GM11168 (cell line): ENCODE results near the gene ADSL.
"Not testable (repeated sequence)": the region's sequence is repeated elsewhere in the genome, so short reads cannot be mapped to it uniquely, and the experiment has no call there.

Experiments used
- in situ Hi-C: fragments of 300-500 bp; cut with MboI; formaldehyde crosslinking; loops from one replicate; pipeline ENCODE4 v1.12.0; 2022; ENCODE audit warnings: low sequenced_read_pairs; ENCODE audit not compliant: unreplicated experiment

The ADSL gene

GRCh38 chr22:40346185-40347118, at the start of gene ADSL:
TSS of gene ADSL (plus strand) at chr22:40346500. CDS start at chr22:40346559, 59 bp downstream.
- in situ Hi-C loops = no loop called here

GRCh38 chr22:40300316-40300715, 46.0 kb upstream of the ADSL start:
- in situ Hi-C loops = no loop called here

GRCh38 chr22:40300884-40301672, 45.2 kb upstream of the ADSL start:
- in situ Hi-C loops = no loop called here

DNA sequence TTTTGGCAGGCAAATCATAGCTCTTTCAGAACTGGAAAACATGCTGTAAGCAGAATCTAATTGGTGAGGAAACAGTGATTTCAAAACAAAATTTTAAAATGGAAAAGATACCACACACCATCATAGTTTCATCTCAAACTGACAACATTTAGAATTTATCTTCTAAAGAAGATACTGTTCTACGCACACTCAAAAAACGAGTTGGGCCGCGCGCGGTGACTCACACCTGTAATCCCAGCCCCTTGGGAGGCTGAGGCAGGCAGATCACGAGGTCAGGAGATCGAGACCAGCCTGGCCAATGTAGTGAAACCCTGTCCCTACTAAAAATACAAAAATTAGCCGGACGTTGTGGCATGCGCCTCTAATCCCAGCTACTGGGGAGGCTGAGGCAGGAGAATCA, 44.2 kb upstream of the ADSL start:
- in situ Hi-C loops = no loop called here

DNA sequence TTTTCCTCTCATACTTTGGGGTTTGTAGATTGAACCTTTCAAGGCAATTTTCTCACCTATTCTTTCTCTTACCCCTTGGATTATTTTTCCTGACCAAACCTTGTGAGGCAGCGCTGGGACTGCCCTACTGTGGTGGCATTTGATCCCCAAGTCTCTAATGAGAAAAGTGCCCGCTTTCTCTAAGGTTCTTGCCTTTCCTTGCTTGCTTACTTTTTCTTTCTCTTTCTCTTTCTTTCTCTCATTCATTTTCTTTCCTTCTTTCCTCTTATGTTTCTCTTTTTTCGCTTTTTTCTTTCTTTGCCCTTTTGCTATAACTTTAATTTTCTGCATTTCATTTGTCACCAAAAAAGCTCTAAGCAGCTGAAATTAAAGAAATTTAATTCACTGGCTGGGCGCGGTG, 40.7 kb upstream of the ADSL start:
- in situ Hi-C loops = no loop called here

GRCh38 chr22:40308999-40309573, 37.2 kb upstream of the ADSL start:
- in situ Hi-C loops = no loop called here

GRCh38 chr22:40309631-40310030, 36.7 kb upstream of the ADSL start:
- in situ Hi-C loops = no loop called here

DNA sequence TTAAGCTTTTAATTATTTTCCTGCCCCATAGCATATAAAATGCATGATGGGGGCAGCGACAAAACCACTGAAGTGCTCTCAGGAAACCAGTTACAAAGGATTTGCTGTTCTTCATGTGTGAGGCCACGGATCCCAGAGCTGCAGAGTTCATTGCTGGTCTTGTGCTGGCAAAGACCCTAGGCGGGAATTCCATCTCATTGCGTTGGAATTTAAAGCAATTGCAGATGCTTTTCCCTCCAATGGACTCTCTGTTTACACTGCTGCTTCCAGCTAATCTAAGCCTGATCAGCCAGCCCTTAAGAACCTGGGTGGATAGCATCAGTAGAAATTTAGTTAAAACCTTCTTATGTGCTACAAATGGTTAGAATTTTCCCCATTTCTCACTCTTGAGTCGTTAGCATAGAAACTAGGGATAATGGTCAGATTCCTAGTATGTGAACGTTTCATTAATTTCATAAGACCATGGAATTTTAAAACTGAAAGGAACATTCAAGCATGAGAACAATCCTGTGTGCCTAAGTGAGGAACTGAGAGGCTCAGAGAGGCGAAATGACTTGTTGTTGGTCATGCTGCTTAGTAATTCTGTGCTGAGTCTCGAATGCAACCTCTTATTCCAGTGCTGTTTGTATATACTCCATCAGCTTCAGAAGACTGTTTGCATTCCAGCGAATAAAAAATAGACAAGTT, 36.1 kb upstream of the ADSL start:
- in situ Hi-C loops = no loop called here

DNA sequence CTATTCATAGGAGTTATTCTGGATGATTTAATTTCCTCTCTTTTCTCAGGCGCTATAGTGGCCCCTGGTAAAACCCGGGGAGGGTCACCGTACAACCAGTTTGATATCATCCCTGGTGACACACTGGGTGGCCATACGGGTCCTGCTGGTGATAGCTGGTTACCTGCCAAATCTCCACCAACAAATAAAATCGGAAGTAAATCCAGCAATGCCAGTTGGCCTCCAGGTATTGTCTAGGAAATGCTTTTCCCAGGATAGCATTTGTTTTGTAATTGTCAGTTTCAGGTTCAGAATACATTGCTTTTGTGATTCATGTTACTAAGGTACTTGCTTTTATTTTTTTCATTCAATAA, 35.6 kb upstream of the ADSL start:
- in situ Hi-C loops = no loop called here

DNA sequence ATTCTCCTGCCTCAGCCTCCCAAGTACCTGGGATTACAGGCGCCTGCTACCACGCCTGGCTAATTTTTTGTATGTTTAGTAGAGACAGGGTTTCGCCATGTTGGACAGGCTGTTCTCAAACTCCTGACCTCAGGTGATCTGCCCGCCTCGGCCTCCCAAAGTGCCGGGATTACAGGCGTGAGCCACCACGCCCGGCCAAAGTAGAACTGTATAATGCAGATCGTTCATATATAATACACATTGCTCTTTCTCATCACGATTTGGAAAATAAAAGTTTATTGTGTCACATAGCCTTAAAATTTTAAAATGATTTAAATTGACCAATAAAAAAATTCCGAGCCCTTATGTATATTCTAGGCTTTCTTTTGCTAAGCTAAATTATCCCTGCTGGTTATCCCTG, 34.7 kb upstream of the ADSL start:
- in situ Hi-C loops = not testable (repeated sequence)

GRCh38 chr22:40312050-40312449, 34.2 kb upstream of the ADSL start:
- in situ Hi-C loops = no loop called here

GRCh38 chr22:40313007-40313406, 33.3 kb upstream of the ADSL start:
- in situ Hi-C loops = no loop called here

DNA sequence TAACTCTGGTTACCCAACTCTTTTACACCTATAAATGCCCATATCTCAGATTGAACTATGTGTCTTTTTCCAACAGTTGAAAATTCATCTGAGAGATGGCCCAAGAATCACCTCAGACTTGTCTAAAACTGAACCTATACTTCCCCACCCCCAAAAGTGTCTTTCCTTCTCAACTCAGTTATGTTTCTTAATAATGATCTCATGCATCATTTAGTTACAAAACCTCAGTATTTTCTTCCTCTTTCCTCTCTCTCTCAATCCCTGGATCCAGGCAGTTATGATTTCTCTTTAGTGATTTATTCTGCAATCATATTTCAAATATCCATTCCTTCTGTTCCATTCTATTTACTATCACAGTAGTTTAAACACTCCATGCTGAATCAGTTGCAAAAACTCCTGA, 32.3 kb upstream of the ADSL start:
- in situ Hi-C loops = no loop called here

- in situ Hi-C loops = no loop called here
These were observed 25.6 kb upstream of the ADSL start for GRCh38 chr22:40320687-40321086.

DNA sequence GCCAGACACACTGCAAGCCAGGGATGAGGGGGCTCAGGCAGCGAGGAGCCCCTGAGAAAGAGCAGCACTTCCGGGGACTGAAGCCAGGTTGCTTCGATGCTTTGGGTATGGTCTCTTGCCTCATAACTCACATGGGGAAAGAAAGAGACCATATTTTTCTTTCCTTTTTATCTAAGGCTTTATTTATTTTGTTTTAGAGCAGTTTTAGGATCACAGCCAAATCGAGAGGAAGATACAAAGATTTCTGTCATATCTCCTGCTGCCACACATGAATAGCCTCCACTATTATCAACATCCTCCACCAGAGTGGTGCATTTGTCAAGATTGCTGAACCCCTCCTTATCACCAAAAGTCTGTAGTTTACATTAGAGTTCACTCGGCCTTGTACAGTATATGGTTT, 24.3 kb upstream of the ADSL start:
- in situ Hi-C loops = no loop called here

GRCh38 chr22:40322818-40323447, 23.4 kb upstream of the ADSL start:
- in situ Hi-C loops = no loop called here

DNA sequence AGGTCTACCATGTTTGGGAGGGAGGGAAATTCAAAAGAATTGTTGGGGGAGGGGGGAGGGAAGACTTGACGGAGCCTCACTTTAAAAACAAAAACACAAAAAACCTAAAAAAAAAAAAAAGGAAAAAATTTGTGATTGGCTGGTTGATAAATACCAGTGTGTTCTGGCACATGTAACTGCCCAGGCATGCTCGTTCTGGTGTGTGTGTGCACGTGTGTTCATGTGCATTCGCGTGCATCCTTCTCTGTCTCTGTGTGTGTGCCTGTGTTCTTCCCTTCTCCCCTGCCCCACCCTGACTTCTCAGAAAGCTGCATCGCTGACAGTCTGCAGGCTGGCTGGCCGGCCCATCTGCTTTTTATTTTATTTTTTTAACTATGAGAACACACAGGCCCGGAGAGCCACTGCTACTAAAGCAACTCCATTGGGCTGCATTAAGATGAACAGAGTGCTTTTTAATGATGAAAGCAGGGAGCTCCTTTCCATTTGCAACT, 22.6 kb upstream of the ADSL start:
- in situ Hi-C loops = no loop called here

- in situ Hi-C loops = no loop called here
These were observed 21.6 kb upstream of the ADSL start for GRCh38 chr22:40324468-40325305.

GRCh38 chr22:40325315-40325714, 21.0 kb upstream of the ADSL start:
- in situ Hi-C loops = no loop called here
